CD4-positive, alpha-beta T cell treated with Interferon gamma for 1 hour (primary cell): ENCODE measurements around the gene CLDN10.
"Not testable (repeated sequence)": the region's sequence is repeated elsewhere in the genome, so short reads cannot be mapped to it uniquely, and the experiment has no call there.

Experiments used
- DNase-seq: peaks from one replicate; pipeline ENCODE4 v3.0.0-alpha.2; 2020

Gene CLDN10

GRCh38 chr13:95541911-95542474, 10.5 kb upstream of the CLDN10 start:
- no peak for DNase-seq

- no peak for DNase-seq
These were observed 8.2 kb upstream of the CLDN10 start for GRCh38 chr13:95544293-95544692.

- DNase-seq = no peak
These were observed 5.6 kb upstream of the CLDN10 start for GRCh38 chr13:95546919-95547318.

- DNase-seq = no peak
These were observed 4.9 kb upstream of the CLDN10 start for GRCh38 chr13:95547531-95548167.

- DNase-seq = no peak
These were observed 347 bp upstream of the CLDN10 start for GRCh38 chr13:95552208-95552538.

GRCh38 chr13:95553581-95554385, 1.3 kb downstream of the CLDN10 start:
- DNase-seq = no peak

- no peak for DNase-seq
These were observed 4.5 kb downstream of the CLDN10 start for GRCh38 chr13:95557013-95557412.

- no peak for DNase-seq
These were observed 6.6 kb downstream of the CLDN10 start for GRCh38 chr13:95559100-95559499.

GRCh38 chr13:95560387-95560786, 7.9 kb downstream of the CLDN10 start:
- DNase-seq = no peak

- DNase-seq = no peak
These were observed 11.6 kb downstream of the CLDN10 start for GRCh38 chr13:95564091-95564490.

- no peak for DNase-seq
These were observed 12.3 kb downstream of the CLDN10 start for GRCh38 chr13:95564733-95565291.

- not testable (repeated sequence) for DNase-seq
These were observed 13.2 kb downstream of the CLDN10 start for GRCh38 chr13:95565758-95566157.

- DNase-seq = no peak
These were observed 15.6 kb downstream of the CLDN10 start for GRCh38 chr13:95568131-95568530.

- no peak for DNase-seq
These were observed 17.5 kb downstream of the CLDN10 start for GRCh38 chr13:95570016-95570415.

GRCh38 chr13:95571941-95572340, 19.4 kb downstream of the CLDN10 start:
- DNase-seq = no peak

- no peak for DNase-seq
These were observed 20.7 kb downstream of the CLDN10 start for GRCh38 chr13:95573221-95573620.

GRCh38 chr13:95579303-95579702, 26.8 kb downstream of the CLDN10 start:
- no peak for DNase-seq

- DNase-seq = no peak
These were observed 33.3 kb downstream of the CLDN10 start for GRCh38 chr13:95585867-95586266.

- no peak for DNase-seq
These were observed 35.6 kb downstream of the CLDN10 start for GRCh38 chr13:95588134-95588533.

- no peak for DNase-seq
These were observed 36.2 kb downstream of the CLDN10 start for GRCh38 chr13:95588721-95589120.

- no peak for DNase-seq
These were observed 40.9 kb downstream of the CLDN10 start for GRCh38 chr13:95593462-95593861.

- no peak for DNase-seq
These were observed 44.2 kb downstream of the CLDN10 start for GRCh38 chr13:95596701-95597100.

- no peak for DNase-seq
These were observed 48.7 kb downstream of the CLDN10 start for GRCh38 chr13:95601216-95601615.

GRCh38 chr13:95601906-95602305, 49.4 kb downstream of the CLDN10 start:
- DNase-seq = no peak
